Heart right ventricle (tissue), 16 donors: ENCODE results near the gene IL1RAPL1. TPM values are rescaled to one million over a fixed set of nuclear protein-coding genes. Genes with fewer than 3 reads are reported as not detected.

Experiments
- ATAC-seq, 8 donors: fragments of 200-7000 bp; cut with Tn5 transposase; one replicate each; pipeline ENCODE4 v1.9.1; 2020; ENCODE audit warnings: mild to moderate bottlenecking in 8 of 8, moderate library complexity in 8 of 8, moderate number of reproducible peaks in 1 of 8
- DNase-seq, 2 donors: peaks; one replicate each; pipeline ENCODE4 v3.0.0-alpha.2; 2020
- H3K27ac ChIP-seq, 10 donors: fragments of 200-600 bp; sonication (generic) in 2 of 10; one replicate each; pipeline versions ENCODE4 v1.5.0 to v1.8.0; 2020 to 2022; ENCODE audit warnings: mild to moderate bottlenecking in 3 of 10
- H3K27me3 ChIP-seq, 7 donors: fragments of 200-600 bp; one replicate each; pipeline ENCODE4 v1.8.0; 2021 to 2022; ENCODE audit warnings: mild to moderate bottlenecking in 2 of 7
- H3K36me3 ChIP-seq, 9 donors: fragments of 200-600 bp; sonication (generic) in 1 of 9; one replicate each; pipeline versions ENCODE4 v1.5.0 to v1.8.0; 2020 to 2022; ENCODE audit warnings: mild to moderate bottlenecking in 2 of 9
- H3K4me1 ChIP-seq, 9 donors: fragments of 200-600 bp; sonication (generic) in 1 of 9; one replicate each; pipeline versions ENCODE4 v1.5.0 to v1.8.0; 2020 to 2022; ENCODE audit warnings: mild to moderate bottlenecking in 4 of 9
- H3K4me3 ChIP-seq, 10 donors: fragments of 200-600 bp; sonication (generic) in 2 of 10; one replicate each; pipeline versions ENCODE4 v1.5.0 to v1.8.0; 2020 to 2022; ENCODE audit warnings: mild to moderate bottlenecking in 7 of 10, moderate library complexity in 2 of 10
- H3K9me3 ChIP-seq, 11 donors: fragments of 200-600 bp in 10 of 11; sonication (generic) in 2 of 11; one replicate each; pipeline versions ENCODE4 v1.5.0 to v1.8.0; 2013 to 2022; ENCODE audit warnings: mild to moderate bottlenecking in 2 of 11, control low read depth in 1 of 11, moderate library complexity in 1 of 11
- CTCF ChIP-seq, 9 donors: fragments of 200-600 bp; sonication (generic) in 2 of 9; IDR thresholded peaks; one replicate each; pipeline versions ENCODE4 v1.5.0 to v1.8.0; 2021 to 2022; ENCODE audit warnings: antibody characterized with exemption in 9 of 9, mild to moderate bottlenecking in 5 of 9, moderate library complexity in 1 of 9
- WGBS, 2 donors: extraction: QIAGEN DNeasy Blood & Tissue Kit; methylation state at CpG; one replicate each; pipeline ENCODE4 v1.1.7; 2013; ENCODE audit warnings: inconsistent platforms in 1 of 2; 5-methylcytosine and 5-hydroxymethylcytosine counted together
- intact Hi-C, 10 donors: fragments of 100-400 bp; cut with DNase I; formaldehyde crosslinking; loops; one replicate each; pipeline versions ENCODE4 v1.11.1 to v1.14.2; 2022
- polyA plus RNA-seq, 2 donors: library from polyadenylated mRNA; stranded (reverse); fragments of 200-250 nt; gene quantifications; one replicate each; pipeline ENCODE4 v1.2.3, GENCODE V29; 2013
- total RNA-seq, 10 donors: library from RNA; stranded (reverse); fragmentation: NEBNext Ultra II Directional in 3 of 10; extraction: Animal tissue kit (Norgen Biotek cat#: 25700) in 3 of 10; gene quantifications; one replicate each; pipeline versions ENCODE4 v1.2.1 to v1.2.4, GENCODE V29; 2021 to 2023
- donor health status: Arrhythmogenic right ventricular cardiomyopathy.
- donor health status: ischemic (EF 13 %, LVEDD 7.1; RV severe dilation, severe dysfunction).
- donor health status: healthy with polysubstance abuse.
- donor health status: DM: no; HTN: yes; CAD: no.
- donor health status: DM: no; HTN: no; CAD: no.
- donor health status: ischemic (EF 25% LVEDD 6.9; RV normal size, moderate dysfunction).
- donor health status: ischemic (EF 25% LVEDD 5.7; RV mildly dilated, moderate dysfunction).
- donor health status: healthy.
- donor health status: DM: yes; HTN: yes; CAD: no.
- donor health status: Ischemic cardiomyopathy.
- donor health status: ischemic (EF 35%, LVEDD 5.7; RV mildly dilated, moderate dysfunction).
- donor health status: nonischemic (EF 11% LVEDD 7.7; RV severe dilation, severe dysfunction).
- donor health status: DM: yes; HTN: yes; CAD: no.
- donor health status: PGD.
- donor health status: ischemic (EF 29% LVEDD 5.4; RV normal size, mild dysfunction).
- donor health status: nonischemic (EF 23%, LVEDD 6.1; RV moderate dilation, normal function).

IL1RAPL1 gene
- total and polyA plus RNA-seq, 12 donors, result 0.13 to 6.3 (median 2.8) TPM

GRCh38 chrX:29432534-29432933 is 845.3 kb downstream of the IL1RAPL1 start:
- Histone ChIP-seq H3K27ac (no peak overlapping the region), H3K9me3 (peaks cover 0 to 6% (median 0%) of the 10 kb centered on the region in 11 donors), H3K27me3 (no peaks in the 10 kb centered on the region), H3K4me3 (no peak overlapping the region), H3K36me3 (no peaks in the 10 kb centered on the region), H3K4me1 (no peaks in the 10 kb centered on the region)
- no peak for ATAC-seq
- DNase-seq, result no peak
- intact Hi-C loops, result no loop called here
- no peak for TF ChIP-seq CTCF (IDR thresholded peaks at IDR 0.05)

- intact Hi-C loops, result no loop called here
- Histone ChIP-seq H3K4me3 (no peak overlapping the region), H3K9me3 (peaks cover 0 to 6% (median 0%) of the 10 kb centered on the region in 11 donors), H3K4me1 (no peaks in the 10 kb centered on the region), H3K27ac (no peak overlapping the region), H3K36me3 (no peaks in the 10 kb centered on the region), H3K27me3 (no peaks in the 10 kb centered on the region)
- 91 to 93% methylated on average over 3 of the region's 3 CpGs for WGBS, 2 donors
- ATAC-seq, result no peak
- TF ChIP-seq CTCF (IDR thresholded peaks at IDR 0.05), result no peak
- no peak for DNase-seq
These were observed 847.7 kb downstream of the IL1RAPL1 start for GRCh38 chrX:29434939-29435338.

GRCh38 chrX:29435396-29435795 is 848.1 kb downstream of the IL1RAPL1 start:
- Histone ChIP-seq H3K4me1 (no peaks in the 10 kb centered on the region), H3K27me3 (no peaks in the 10 kb centered on the region), H3K4me3 (no peak overlapping the region), H3K36me3 (no peaks in the 10 kb centered on the region), H3K27ac (no peak overlapping the region), H3K9me3 (peaks cover 0 to 6% (median 0%) of the 10 kb centered on the region in 11 donors)
- intact Hi-C loops, result no loop called here
- DNase-seq, result no peak
- WGBS, 2 donors, result 80 to 87% methylated on average over 4 of the region's 4 CpGs
- no peak for TF ChIP-seq CTCF (IDR thresholded peaks at IDR 0.05)
- ATAC-seq, result no peak

GRCh38 chrX:29447867-29448266 is 860.6 kb downstream of the IL1RAPL1 start:
- Histone ChIP-seq H3K27ac (no peak overlapping the region), H3K9me3 (no peaks in the 10 kb centered on the region), H3K27me3 (no peaks in the 10 kb centered on the region), H3K4me1 (no peaks in the 10 kb centered on the region), H3K36me3 (no peaks in the 10 kb centered on the region), H3K4me3 (no peak overlapping the region)
- intact Hi-C loops, result no loop called here
- no peak for DNase-seq
- ATAC-seq, result no peak
- TF ChIP-seq CTCF (IDR thresholded peaks at IDR 0.05), result no peak
- 80 to 86% methylated on average over 2 of the region's 2 CpGs for WGBS, 2 donors

- DNase-seq (no peak), ATAC-seq (no peak)
- no peaks in the 10 kb centered on the region for H3K9me3 ChIP-seq
- no peaks in the 10 kb centered on the region for H3K27me3 ChIP-seq
- no peak overlapping the region for H3K4me3 ChIP-seq
- H3K36me3 ChIP-seq, result no peaks in the 10 kb centered on the region
- 81 to 89% methylated on average over 5 of the region's 5 CpGs for WGBS, 2 donors
- intact Hi-C loops, result no loop called here
- H3K27ac ChIP-seq, result no peak overlapping the region
- no peaks in the 10 kb centered on the region for H3K4me1 ChIP-seq
- TF ChIP-seq CTCF (IDR thresholded peaks at IDR 0.05), result no peak
These were observed 866.1 kb downstream of the IL1RAPL1 start for GRCh38 chrX:29453333-29453732.
